NCI-H1417 (cell line): Measurements from ENCODE around the gene NDST4.
"Not testable (repeated sequence)": the region's sequence is repeated elsewhere in the genome, so short reads cannot be mapped to it uniquely, and the experiment has no call there.

Experiments
- DNase-seq, 3 experiments: peaks; one replicate each; lab custom pipeline; 2025; lab: John Stamatoyannopoulos, UW

NDST4 gene

GRCh38 chr4:115054836-115055235 is 58.6 kb downstream of the NDST4 start:
- DNase-seq, result no peak

- DNase-seq, result no peak
These were observed 60.1 kb downstream of the NDST4 start for GRCh38 chr4:115053313-115053712.

- no peak for DNase-seq
These were observed 70.9 kb downstream of the NDST4 start for GRCh38 chr4:115042496-115042895.

- DNase-seq, result no peak
These were observed 83.1 kb downstream of the NDST4 start for GRCh38 chr4:115030281-115030680.

GRCh38 chr4:115028682-115029410 is 84.6 kb downstream of the NDST4 start:
- no peak for DNase-seq

- no peak for DNase-seq
These were observed 113.5 kb downstream of the NDST4 start for GRCh38 chr4:114999880-115000279.

- DNase-seq, result no peak
These were observed 115.1 kb downstream of the NDST4 start for GRCh38 chr4:114998316-114998715.

- DNase-seq, result no peak
These were observed 115.7 kb downstream of the NDST4 start for GRCh38 chr4:114997576-114998247.

GRCh38 chr4:114986133-114986532 is 127.3 kb downstream of the NDST4 start:
- DNase-seq, result no peak

GRCh38 chr4:114980932-114981708 is 132.3 kb downstream of the NDST4 start:
- no peak for DNase-seq

GRCh38 chr4:114980399-114980798 is 133.0 kb downstream of the NDST4 start:
- not testable (repeated sequence) for DNase-seq

GRCh38 chr4:114976901-114977300 is 136.5 kb downstream of the NDST4 start:
- DNase-seq, result no peak

- no peak for DNase-seq
These were observed 149.4 kb downstream of the NDST4 start for GRCh38 chr4:114964026-114964425.

- no peak for DNase-seq
These were observed 167.8 kb downstream of the NDST4 start for GRCh38 chr4:114945616-114946015.

- DNase-seq, result no peak
These were observed 171.9 kb downstream of the NDST4 start for GRCh38 chr4:114941503-114941902.

- DNase-seq, result no peak
These were observed 185.5 kb downstream of the NDST4 start for GRCh38 chr4:114927881-114928280.

- no peak for DNase-seq
These were observed 186.8 kb downstream of the NDST4 start for GRCh38 chr4:114926583-114926982.

- DNase-seq, result peak in 1 of 3 experiments; percentile 45
These were observed 189.1 kb downstream of the NDST4 start for GRCh38 chr4:114924311-114924710.

- no peak for DNase-seq
These were observed 190.9 kb downstream of the NDST4 start for GRCh38 chr4:114922592-114922933.

GRCh38 chr4:114921790-114922591 is 191.4 kb downstream of the NDST4 start:
- peak; percentile 19 to 67 (median 64) for DNase-seq

- no peak for DNase-seq
These were observed 192.2 kb downstream of the NDST4 start for GRCh38 chr4:114921191-114921590.

- no peak for DNase-seq
These were observed 202.3 kb downstream of the NDST4 start for GRCh38 chr4:114911111-114911510.
